ENCODE results near the gene ARHGAP15. TPM values are rescaled to one million over a fixed set of nuclear protein-coding genes. Genes with fewer than 3 reads are reported as not detected.

ARHGAP15 gene
- total and polyA plus RNA-seq, 8 donors, result 0.69 to 5.2 (median 1.5) TPM

DNA sequence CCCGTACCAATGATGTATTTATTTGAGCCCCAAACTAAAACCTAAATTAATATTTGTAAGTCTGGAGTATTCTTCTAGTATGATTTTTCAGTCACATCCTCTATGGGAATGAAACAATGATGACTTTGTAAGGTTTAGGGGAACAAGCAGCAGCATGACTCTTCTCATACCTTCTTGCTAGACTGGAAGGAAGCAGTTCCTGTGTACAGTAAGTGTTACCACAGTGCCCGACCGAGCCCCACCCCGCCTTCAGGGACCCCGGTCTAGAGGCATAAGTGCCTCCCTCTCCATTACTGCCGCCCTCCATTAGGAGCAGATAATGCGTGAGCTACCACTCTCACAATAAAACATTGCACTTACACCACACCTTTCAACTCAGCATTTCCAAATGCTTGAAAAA lies 599.3 kb downstream of the ARHGAP15 start:
- TF ChIP-seq, protein P1, sequence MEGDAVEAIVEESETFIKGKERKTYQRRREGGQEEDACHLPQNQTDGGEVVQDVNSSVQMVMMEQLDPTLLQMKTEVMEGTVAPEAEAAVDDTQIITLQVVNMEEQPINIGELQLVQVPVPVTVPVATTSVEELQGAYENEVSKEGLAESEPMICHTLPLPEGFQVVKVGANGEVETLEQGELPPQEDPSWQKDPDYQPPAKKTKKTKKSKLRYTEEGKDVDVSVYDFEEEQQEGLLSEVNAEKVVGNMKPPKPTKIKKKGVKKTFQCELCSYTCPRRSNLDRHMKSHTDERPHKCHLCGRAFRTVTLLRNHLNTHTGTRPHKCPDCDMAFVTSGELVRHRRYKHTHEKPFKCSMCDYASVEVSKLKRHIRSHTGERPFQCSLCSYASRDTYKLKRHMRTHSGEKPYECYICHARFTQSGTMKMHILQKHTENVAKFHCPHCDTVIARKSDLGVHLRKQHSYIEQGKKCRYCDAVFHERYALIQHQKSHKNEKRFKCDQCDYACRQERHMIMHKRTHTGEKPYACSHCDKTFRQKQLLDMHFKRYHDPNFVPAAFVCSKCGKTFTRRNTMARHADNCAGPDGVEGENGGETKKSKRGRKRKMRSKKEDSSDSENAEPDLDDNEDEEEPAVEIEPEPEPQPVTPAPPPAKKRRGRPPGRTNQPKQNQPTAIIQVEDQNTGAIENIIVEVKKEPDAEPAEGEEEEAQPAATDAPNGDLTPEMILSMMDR (IDR thresholded peaks at IDR 0.05), result no peak
- Histone ChIP-seq H3K27ac (no peak overlapping the region), H3K36me3 (no peaks in the 10 kb centered on the region), H3K4me3 (no peak overlapping the region), H3K4me1 (no peaks in the 10 kb centered on the region), H3K9me3 (no peaks in the 10 kb centered on the region), H3K27me3 (no peaks in the 10 kb centered on the region)
- WGBS, 2 donors, result 90 to 95% methylated on average over 7 of the region's 7 CpGs
- FAIRE-seq (no peak), DNase-seq (no peak), ATAC-seq (no peak)
- intact Hi-C loops (cut with DNase I), result no loop called here

DNA sequence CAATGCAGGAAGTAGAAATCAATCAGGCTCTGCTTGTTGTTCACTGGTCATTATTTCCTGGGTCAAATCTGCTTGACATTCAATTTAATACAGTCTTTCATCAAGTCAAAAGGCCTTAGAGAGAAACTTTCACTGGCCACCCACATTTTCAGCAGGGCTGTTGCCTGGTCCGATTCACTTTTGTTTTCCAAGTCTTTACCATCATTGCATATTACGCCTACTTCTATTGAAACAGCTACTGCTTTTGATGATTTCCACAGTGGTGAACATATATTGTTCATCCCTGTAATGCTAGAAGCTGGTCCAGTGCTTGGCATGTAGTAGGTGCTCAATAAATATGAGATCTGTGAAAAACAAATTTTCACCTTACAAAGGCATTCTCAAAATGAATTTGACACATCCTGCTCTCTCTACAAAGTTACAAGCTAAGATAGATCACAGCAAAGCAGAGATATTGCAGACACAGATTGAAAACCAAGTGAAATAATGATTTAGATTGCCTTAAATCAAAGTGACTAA lies 600.1 kb downstream of the ARHGAP15 start:
- ATAC-seq (no peak), FAIRE-seq (no peak), DNase-seq (no peak)
- WGBS, 2 donors, result 89 to 97% methylated on average over 2 of the region's 2 CpGs
- H3K4me3 ChIP-seq, result no peak overlapping the region
- TF ChIP-seq, protein P1 (IDR thresholded peaks at IDR 0.05), result no peak
- no peaks in the 10 kb centered on the region for H3K27me3 ChIP-seq
- H3K9me3 ChIP-seq, result no peaks in the 10 kb centered on the region
- intact Hi-C loops (cut with DNase I), result no loop called here
- H3K36me3 ChIP-seq, result no peaks in the 10 kb centered on the region
- H3K27ac ChIP-seq, result no peak overlapping the region
- no peaks in the 10 kb centered on the region for H3K4me1 ChIP-seq

DNA sequence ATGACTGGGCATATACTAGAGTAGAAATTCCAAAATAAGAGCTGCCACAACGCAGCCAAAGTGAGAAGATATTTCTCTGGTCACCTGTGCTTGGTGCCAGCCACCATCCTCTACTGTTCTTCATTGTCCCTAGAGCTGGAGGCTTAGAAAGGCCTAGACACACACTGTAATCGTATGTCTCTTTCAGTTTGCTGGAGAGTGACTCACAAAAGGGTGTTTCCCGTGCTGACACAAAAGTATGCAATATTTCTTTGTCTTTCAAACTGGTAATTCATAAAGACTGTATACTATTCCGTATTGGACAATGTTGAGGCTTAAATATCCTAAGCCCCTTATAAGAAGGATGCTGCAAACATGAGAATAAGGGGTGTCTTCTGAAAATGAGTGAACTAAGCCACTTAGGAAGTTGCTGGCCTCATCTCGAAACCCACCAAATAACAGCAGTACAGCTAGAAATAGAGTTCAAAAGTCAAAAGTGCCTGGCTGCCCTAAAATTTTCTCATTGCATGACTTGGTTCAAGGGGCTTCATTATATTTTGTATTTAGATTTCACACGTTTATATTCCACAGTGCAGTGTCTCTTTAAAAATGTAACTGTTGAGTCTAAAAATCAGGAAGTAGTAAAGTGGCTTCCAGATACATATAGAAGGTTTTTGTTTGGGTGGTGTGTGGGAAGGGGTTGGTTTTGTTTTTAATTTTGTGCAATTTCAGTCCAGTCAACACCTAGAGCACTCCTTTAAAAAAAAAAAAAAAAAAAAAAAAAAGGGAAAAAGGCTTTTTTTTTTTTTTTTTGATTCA lies 601.1 kb downstream of the ARHGAP15 start:
- Histone ChIP-seq H3K4me1 (no peaks in the 10 kb centered on the region), H3K9me3 (no peaks in the 10 kb centered on the region), H3K36me3 (no peaks in the 10 kb centered on the region), H3K27ac (no peak overlapping the region), H3K27me3 (no peaks in the 10 kb centered on the region), H3K4me3 (no peak overlapping the region)
- peak in 2 of 4 donors; percentile 35 to 59 for ATAC-seq
- no peak for DNase-seq
- no peak for FAIRE-seq
- 74 to 79% methylated on average over 6 of the region's 6 CpGs for WGBS, 2 donors
- TF ChIP-seq, protein P1 (IDR thresholded peaks at IDR 0.05), result no peak
- intact Hi-C loops (cut with DNase I), result no loop called here

DNA sequence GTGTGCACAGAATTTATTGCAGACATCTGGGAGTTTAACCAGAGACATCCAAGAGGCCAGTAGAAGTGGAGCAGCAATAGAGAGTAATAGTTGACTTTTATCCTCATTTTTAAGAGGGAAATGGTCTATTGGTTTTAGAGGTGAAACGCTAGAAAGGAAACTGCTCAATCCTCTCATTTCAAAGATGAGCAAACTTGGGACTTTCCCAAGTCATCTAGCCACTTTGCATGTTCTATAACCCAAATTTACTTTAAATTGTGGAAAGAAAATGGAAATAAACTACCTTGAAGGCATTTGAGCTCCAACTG lies 601.7 kb downstream of the ARHGAP15 start:
- WGBS, 2 donors, result 82 to 84% methylated on average over 1 of the region's 1 CpG
- H3K4me3 ChIP-seq, result no peak overlapping the region
- FAIRE-seq (no peak), ATAC-seq (no peak), DNase-seq (no peak)
- no peaks in the 10 kb centered on the region for H3K36me3 ChIP-seq
- intact Hi-C loops (cut with DNase I), result no loop called here
- no peak overlapping the region for H3K27ac ChIP-seq
- H3K4me1 ChIP-seq, result no peaks in the 10 kb centered on the region
- TF ChIP-seq, protein P1 (IDR thresholded peaks at IDR 0.05), result no peak
- H3K27me3 ChIP-seq, result no peaks in the 10 kb centered on the region
- H3K9me3 ChIP-seq, result no peaks in the 10 kb centered on the region

DNA sequence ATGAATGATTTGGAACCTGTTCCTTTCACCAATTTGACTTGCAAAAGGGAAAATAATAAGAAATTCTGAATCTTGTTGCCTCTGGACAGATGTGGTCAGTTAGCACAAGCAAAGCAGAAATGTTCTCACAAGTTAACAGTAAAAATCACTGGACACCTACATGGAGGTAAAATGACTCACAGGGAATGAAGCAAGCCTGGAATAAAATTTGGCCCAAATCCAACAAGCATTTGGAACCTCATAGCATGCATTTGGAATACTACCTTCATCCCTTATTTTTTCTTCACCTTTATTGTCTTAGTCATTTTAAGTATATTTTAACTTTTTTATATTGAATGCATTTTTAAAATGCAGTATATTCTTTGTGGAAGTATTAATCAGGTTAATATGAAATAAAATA lies 602.9 kb downstream of the ARHGAP15 start:
- no peak overlapping the region for H3K4me3 ChIP-seq
- no peaks in the 10 kb centered on the region for H3K36me3 ChIP-seq
- intact Hi-C loops (cut with DNase I), result no loop called here
- no peaks in the 10 kb centered on the region for H3K9me3 ChIP-seq
- no peak for DNase-seq
- H3K4me1 ChIP-seq, result no peaks in the 10 kb centered on the region
- TF ChIP-seq, protein P1 (IDR thresholded peaks at IDR 0.05), result no peak
- H3K27me3 ChIP-seq, result no peaks in the 10 kb centered on the region
- ATAC-seq, result no peak
- no peak for FAIRE-seq
- H3K27ac ChIP-seq, result no peak overlapping the region
